22Rv1 (cell line): ENCODE results near the gene CDH18.

Source experiments
- ZFX ChIP-seq: fragments of 450-650 bp; IDR thresholded peaks from 2 replicates; pipeline ENCODE4 v1.6.1; 2017; ENCODE audit warnings: antibody characterized with exemption, borderline replicate concordance
- TF ChIP-seq, protein P1 (sequence below): fragments of 450-650 bp; IDR thresholded peaks from 2 replicates; pipeline ENCODE4 v1.5.1; 2017; ENCODE audit warnings: mild to moderate bottlenecking

DNA sequence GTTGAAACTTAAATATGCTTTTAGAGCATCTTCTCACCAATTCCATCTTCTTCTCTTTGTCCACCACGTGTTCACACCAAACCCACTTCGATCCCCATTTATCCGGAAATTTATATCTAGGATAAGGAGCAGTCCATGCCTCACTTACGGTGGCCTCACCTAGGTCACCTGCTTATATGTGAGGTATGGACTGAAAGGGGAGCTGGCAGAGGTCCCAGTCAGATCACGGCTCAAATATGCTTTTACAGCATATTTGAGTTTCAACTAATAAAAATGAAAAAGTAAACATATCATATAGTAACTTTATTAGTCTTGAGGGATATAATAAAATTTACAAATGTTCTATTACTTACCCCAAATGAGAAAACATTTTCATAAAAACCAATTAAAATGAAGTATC lies 508.4 kb downstream of the CDH18 start:
- TF ChIP-seq, protein P1, sequence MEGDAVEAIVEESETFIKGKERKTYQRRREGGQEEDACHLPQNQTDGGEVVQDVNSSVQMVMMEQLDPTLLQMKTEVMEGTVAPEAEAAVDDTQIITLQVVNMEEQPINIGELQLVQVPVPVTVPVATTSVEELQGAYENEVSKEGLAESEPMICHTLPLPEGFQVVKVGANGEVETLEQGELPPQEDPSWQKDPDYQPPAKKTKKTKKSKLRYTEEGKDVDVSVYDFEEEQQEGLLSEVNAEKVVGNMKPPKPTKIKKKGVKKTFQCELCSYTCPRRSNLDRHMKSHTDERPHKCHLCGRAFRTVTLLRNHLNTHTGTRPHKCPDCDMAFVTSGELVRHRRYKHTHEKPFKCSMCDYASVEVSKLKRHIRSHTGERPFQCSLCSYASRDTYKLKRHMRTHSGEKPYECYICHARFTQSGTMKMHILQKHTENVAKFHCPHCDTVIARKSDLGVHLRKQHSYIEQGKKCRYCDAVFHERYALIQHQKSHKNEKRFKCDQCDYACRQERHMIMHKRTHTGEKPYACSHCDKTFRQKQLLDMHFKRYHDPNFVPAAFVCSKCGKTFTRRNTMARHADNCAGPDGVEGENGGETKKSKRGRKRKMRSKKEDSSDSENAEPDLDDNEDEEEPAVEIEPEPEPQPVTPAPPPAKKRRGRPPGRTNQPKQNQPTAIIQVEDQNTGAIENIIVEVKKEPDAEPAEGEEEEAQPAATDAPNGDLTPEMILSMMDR: no peak
- no peak for TF ChIP-seq ZFX
